ENCODE results near the gene EXOC3L1. TPM values are rescaled to one million over a fixed set of nuclear protein-coding genes. Genes with fewer than 3 reads are reported as not detected.

EXOC3L1 gene
- total RNA-seq, 2 donors from 2014 or later, result 1.8 to 2.0 TPM

GRCh38 chr16:67150833-67151396 lies 39.0 kb downstream of the EXOC3L1 start, which contains the start of gene B3GNT9:
B3GNT9 (minus strand) TSS chr16:67150998; CDS start chr16:67150485, 513 bp downstream.
- intact Hi-C loops (cut with DNase I), result loop anchor here (5.0 kb wide), 2 partner anchors 134 to 174 kb away; no protein-coding TSS in a partner anchor
- peak within 1 kb of the TSS; percentile 17 to 61 (median 38) for H3K27ac ChIP-seq
- no peaks in the 10 kb centered on the region for H3K27me3 ChIP-seq
- H3K9me3 ChIP-seq, result no peaks in the 10 kb centered on the region
- no peak for TF ChIP-seq CTCF (IDR thresholded peaks at IDR 0.05)
- TF ChIP-seq POLR2A (IDR thresholded peaks at IDR 0.05), result peak in 1 of 3 donors; percentile 12
- peak within 1 kb of the TSS; percentile 14 to 31 for H3K4me3 ChIP-seq
- peaks cover 0 to 7% of the 10 kb centered on the region in 2 donors for H3K36me3 ChIP-seq (replicated peaks in 1 of 2; ENCODE audit: insufficient read depth in 1 of 2, low read depth in 2 of 2)
- 2 to 4% methylated on average over 23 to 26 of the region's 34 CpGs for WGBS, 2 donors
- H3K4me1 ChIP-seq, result peaks cover 30% of the 10 kb centered on the region
- DNase-seq (peak in 3 of 4 donors; percentile 45 to 72 (median 70)), ATAC-seq (peak; percentile 54)

- ATAC-seq, result peak; percentile 29
- Histone ChIP-seq H3K4me3 (peak overlapping the region; percentile 14 to 31), H3K36me3 (replicated peaks in 1 of 2; ENCODE audit: insufficient read depth in 1 of 2, low read depth in 2 of 2) (peaks cover 5 to 7% of the 10 kb centered on the region in 2 donors), H3K27me3 (no peaks in the 10 kb centered on the region), H3K4me1 (peaks cover 23% of the 10 kb centered on the region), H3K9me3 (no peaks in the 10 kb centered on the region), H3K27ac (peak overlapping the region; percentile 17 to 61 (median 38))
- intact Hi-C loops (cut with DNase I), result loop anchor here (5.0 kb wide), 2 partner anchors 133 to 173 kb away; no protein-coding TSS in a partner anchor
- peak in 1 of 7 experiments; percentile 1 for TF ChIP-seq CTCF (IDR thresholded peaks at IDR 0.05)
- peak in 1 of 3 donors; percentile 5 for TF ChIP-seq POLR2A (IDR thresholded peaks at IDR 0.05)
- peak in 2 of 4 donors; percentile 28 to 37 for DNase-seq
- 6% methylated on average over 91 of the region's 94 CpGs; no CpG with 5 or more reads in 1 of the 2 donors for WGBS, 2 donors
Observed at GRCh38 chr16:67150047-67150832, 39.7 kb downstream of the EXOC3L1 start.

- DNase-seq (no peak), ATAC-seq (no peak)
- TF ChIP-seq CTCF (IDR thresholded peaks at IDR 0.05), result no peak
- no peak for TF ChIP-seq POLR2A (IDR thresholded peaks at IDR 0.05)
- no peak overlapping the region for H3K4me3 ChIP-seq
- no peak overlapping the region for H3K27ac ChIP-seq
- WGBS, 2 donors, result 54 to 82% methylated on average over 34 to 77 of the region's 77 CpGs
- intact Hi-C loops (cut with DNase I), result loop anchor here (5.0 kb wide), 2 partner anchors 132 to 172 kb away; no protein-coding TSS in a partner anchor
- H3K27me3 ChIP-seq, result no peaks in the 10 kb centered on the region
- no peaks in the 10 kb centered on the region for H3K9me3 ChIP-seq
- peaks cover 18% of the 10 kb centered on the region for H3K4me1 ChIP-seq
- H3K36me3 ChIP-seq (replicated peaks in 1 of 2; ENCODE audit: insufficient read depth in 1 of 2, low read depth in 2 of 2), result peaks cover 6 to 13% of the 10 kb centered on the region in 2 donors
Observed at GRCh38 chr16:67149276-67150046, 40.5 kb downstream of the EXOC3L1 start.

GRCh38 chr16:67148656-67149275 lies 41.2 kb downstream of the EXOC3L1 start:
- H3K27ac ChIP-seq, result no peak overlapping the region
- ATAC-seq (no peak), DNase-seq (no peak)
- H3K4me1 ChIP-seq, result peaks cover 18% of the 10 kb centered on the region
- H3K36me3 ChIP-seq (replicated peaks in 1 of 2; ENCODE audit: insufficient read depth in 1 of 2, low read depth in 2 of 2), result peaks cover 6 to 19% of the 10 kb centered on the region in 2 donors
- intact Hi-C loops (cut with DNase I), result no loop called here
- WGBS, 2 donors, result 84 to 88% methylated on average over 7 to 11 of the region's 11 CpGs
- no peaks in the 10 kb centered on the region for H3K9me3 ChIP-seq
- H3K4me3 ChIP-seq, result no peak overlapping the region
- TF ChIP-seq POLR2A (IDR thresholded peaks at IDR 0.05), result no peak
- TF ChIP-seq CTCF (IDR thresholded peaks at IDR 0.05), result no peak
- no peaks in the 10 kb centered on the region for H3K27me3 ChIP-seq
